GM13977 (cell line): ENCODE data around the gene KRTAP10-4.
"Not testable (repeated sequence)": the region's sequence is repeated elsewhere in the genome, so short reads cannot be mapped to it uniquely, and the experiment has no call there.

ENCODE experiments used
- DNase-seq: peaks from one replicate; pipeline ENCODE4 v3.0.0; 2012; ENCODE audit warnings: low spot score
- in situ Hi-C: fragments of 300-500 bp; cut with MboI; formaldehyde crosslinking; loops from one replicate; pipeline ENCODE4 v1.12.0; 2022; ENCODE audit warnings: low sequenced_read_pairs, low pct_unique_long_range_greater_than_20kb, mixed read lengths, inconsistent platforms; ENCODE audit not compliant: unreplicated experiment
- TF ChIP-seq, protein P1 (sequence below): IDR thresholded peaks from 2 replicates; pipeline ENCODE4 v1.5.1; 2012; ENCODE audit warnings: mild to moderate bottlenecking, control low read depth; ENCODE audit not compliant: insufficient read depth; ENCODE audit errors: extremely low read depth, missing control alignments

KRTAP10-4 gene

GRCh38 chr21:44599264-44600029 lies 25.9 kb downstream of the KRTAP10-4 start:
- TF ChIP-seq, protein P1, sequence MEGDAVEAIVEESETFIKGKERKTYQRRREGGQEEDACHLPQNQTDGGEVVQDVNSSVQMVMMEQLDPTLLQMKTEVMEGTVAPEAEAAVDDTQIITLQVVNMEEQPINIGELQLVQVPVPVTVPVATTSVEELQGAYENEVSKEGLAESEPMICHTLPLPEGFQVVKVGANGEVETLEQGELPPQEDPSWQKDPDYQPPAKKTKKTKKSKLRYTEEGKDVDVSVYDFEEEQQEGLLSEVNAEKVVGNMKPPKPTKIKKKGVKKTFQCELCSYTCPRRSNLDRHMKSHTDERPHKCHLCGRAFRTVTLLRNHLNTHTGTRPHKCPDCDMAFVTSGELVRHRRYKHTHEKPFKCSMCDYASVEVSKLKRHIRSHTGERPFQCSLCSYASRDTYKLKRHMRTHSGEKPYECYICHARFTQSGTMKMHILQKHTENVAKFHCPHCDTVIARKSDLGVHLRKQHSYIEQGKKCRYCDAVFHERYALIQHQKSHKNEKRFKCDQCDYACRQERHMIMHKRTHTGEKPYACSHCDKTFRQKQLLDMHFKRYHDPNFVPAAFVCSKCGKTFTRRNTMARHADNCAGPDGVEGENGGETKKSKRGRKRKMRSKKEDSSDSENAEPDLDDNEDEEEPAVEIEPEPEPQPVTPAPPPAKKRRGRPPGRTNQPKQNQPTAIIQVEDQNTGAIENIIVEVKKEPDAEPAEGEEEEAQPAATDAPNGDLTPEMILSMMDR: no peak
- no peak for DNase-seq
- in situ Hi-C loops: no loop called here

DNA sequence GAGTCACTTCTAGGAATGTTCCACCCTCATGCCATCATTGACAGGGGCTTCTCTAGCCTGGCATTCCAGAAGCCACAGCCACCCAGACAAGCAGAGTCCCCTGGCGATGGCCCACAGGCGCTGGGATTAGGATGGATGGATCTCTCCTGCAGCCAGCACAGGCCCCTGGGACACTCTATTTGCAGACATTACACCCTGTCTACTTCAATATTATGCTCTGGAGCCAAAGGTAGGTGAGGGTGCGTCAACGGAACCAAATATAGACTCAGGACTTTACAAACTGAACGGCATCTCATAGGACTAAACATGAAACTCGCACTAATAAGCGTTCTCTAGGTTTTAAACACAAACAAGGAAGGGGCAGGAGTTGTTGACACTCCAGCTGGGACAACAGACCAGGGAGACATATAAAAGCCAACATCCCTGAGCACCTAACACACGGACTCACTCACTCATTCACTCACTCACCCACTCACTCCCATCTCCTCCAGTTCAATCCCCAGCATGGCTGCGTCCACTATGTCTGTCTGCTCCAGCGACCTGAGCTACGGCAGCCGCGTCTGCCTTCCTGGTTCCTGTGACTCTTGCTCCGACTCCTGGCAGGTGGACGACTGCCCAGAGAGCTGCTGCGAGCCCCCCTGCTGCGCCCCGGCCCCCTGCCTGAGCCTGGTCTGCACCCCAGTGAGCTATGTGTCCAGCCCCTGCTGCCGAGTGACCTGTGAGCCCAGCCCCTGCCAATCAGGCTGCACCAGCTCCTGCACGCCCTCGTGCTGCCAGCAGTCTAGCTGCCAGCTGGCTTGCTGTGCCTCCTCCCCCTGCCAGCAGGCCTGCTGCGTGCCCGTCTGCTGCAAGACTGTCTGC lies 26.8 kb downstream of the KRTAP10-4 start, which contains the start of gene KRTAP10-7:
Gene KRTAP10-7, plus strand, starts transcription at position 480 of the 861 bp plus-strand sequence. Its CDS starts 25 bp downstream, at position 505.
- DNase-seq, in situ Hi-C loops: not testable (repeated sequence)

DNA sequence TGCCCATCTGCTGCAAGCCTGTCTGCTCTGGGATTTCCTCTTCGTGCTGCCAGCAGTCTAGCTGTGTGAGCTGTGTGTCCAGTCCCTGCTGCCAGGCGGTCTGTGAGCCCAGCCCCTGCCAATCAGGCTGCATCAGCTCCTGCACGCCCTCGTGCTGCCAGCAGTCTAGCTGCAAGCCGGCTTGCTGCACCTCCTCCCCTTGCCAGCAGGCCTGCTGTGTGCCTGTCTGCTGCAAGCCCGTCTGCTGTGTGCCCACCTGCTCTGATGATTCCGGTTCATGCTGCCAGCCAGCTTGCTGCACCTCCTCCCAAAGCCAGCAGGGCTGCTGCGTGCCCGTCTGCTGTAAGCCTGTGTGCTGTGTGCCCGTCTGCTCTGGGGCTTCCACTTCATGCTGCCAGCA lies 27.6 kb downstream of the KRTAP10-4 start:
- DNase-seq, in situ Hi-C loops: not testable (repeated sequence)

DNA sequence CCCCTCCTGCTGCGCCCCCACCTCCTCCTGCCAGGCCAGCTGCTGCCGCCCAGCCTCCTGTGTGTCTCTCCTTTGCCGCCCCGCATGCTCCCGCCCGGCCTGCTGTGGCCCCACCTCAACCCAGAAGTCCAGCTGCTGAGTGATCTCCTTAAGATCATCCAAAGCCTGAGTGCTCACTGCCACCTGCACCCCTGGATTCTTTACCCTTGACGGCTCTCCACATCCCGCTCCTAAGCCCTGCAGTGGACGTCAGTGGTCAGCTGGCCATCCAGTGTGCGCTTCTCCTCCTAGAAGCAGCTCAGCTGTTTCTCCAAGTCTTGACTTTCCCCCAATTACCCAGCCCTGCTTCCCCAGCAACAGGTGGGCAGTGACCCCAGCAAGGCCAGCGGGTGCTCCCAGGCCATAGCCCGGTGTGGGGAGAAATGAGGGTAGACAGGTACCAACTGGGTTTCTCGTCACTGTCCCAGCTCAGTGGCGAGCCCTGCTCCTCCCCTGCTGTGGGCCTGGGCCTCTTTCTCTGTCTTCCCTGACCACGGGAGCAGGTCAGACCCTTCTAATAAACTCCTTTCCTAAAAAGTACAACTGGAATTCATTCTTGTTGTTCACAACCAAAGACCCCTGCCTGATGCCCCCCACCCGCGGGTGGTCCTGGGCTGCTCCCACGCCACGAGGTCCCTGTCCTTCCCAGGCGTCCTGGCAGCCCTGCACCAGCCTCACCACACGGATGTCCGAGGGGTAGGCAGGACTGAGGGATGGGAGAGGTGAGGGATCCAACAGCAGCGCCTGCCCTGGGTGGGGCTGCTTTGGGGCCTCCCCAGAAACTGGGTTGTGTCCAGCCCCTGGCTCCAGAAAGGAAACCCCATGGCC lies 28.3 kb downstream of the KRTAP10-4 start:
- no peak for DNase-seq
- TF ChIP-seq, protein P1: no peak
- in situ Hi-C loops: no loop called here

DNA sequence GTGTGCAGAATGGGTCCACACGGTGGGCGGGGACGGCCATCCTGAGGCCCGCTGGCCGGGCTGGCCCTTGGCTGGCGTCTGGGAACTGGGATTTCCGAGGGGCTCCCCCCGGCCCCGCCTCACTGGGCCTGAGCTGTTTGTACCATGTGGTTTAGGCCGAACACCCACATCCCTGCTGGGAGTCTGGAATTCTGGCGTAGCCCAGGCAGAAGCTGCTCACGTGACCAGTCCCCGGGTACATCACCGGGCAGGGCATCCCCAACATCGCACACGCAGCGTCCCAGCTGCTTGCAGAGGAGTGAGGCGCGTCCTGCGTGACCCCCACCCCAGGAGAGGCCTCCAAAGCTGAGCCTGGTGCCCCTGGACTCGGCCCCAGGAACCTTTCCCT lies 28.9 kb downstream of the KRTAP10-4 start:
- TF ChIP-seq, protein P1: no peak
- in situ Hi-C loops: no loop called here
- DNase-seq: no peak

DNA sequence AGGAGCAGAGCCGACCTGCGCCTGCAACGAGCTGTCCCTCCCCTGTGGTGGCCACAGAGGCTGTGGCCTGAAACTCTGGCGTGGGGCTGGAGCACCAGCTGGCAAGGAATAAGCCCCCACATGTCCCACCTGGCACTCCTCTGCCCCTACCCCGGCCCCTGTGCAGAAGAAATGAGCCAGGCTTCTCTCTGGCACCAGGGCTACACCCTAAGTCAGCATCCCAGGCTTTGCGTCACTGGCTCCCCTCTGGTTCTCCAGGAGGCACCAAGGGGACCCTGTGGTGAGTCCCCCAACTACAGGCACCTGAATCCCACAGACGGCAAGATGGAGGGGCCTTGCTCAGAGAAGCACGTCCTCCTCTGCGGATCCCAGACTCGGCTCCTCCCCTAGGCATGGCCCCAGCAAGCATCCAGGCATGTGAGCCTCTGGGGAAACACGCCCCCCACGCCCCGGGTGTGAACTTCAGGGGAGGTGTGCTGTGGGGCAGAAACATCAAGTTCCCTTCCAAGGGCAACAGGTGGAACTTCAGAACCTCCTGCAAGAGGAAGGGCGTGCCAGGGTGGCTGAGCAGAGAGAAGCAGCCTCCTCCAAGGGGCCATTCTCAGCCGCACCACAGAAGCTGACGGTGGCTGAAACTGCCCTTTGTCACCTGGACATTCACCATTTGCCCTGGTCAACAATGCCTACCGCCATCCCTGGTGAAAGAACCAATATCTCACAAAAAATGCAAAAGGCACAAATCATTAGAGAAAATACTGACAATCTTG lies 29.8 kb downstream of the KRTAP10-4 start:
- in situ Hi-C loops: no loop called here
- TF ChIP-seq, protein P1: no peak
- DNase-seq: no peak

DNA sequence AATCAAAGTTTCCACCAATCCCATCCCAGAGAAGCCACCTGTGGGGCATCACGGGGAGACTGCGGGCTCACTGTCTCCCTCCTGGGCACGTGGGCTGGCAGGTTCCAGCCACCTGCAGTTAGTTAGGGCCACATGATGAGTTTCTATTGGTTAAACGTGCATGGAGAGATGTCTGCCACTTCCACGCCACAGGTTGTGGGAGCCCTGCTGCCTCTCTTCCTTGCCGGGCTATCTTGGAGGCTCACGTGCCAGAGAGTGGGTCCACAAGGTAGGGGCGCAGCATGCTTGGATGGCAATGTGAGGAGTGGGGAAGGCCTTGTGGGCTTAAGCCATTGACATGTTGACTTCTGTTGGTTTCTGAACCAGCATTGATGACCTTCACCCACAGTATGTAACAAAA lies 30.4 kb downstream of the KRTAP10-4 start:
- no peak for DNase-seq
- TF ChIP-seq, protein P1: no peak
- in situ Hi-C loops: no loop called here
